H1 (cell line): ENCODE results near the gene DNAJA1. TPM values are rescaled to one million over a fixed set of nuclear protein-coding genes. Genes with fewer than 3 reads are reported as not detected.

Experiments used
- CTCF ChIP-seq, 3 experiments: IDR thresholded peaks; 1 replicate in 2 of 3; 2 replicates in 1 of 3; pipeline versions ENCODE4 v1.5.1 to v1.6.1; 2011; ENCODE audit warnings: low read length in 3 of 3, mild to moderate bottlenecking in 3 of 3, inconsistent platforms in 2 of 3, low read depth in 1 of 3, moderate library complexity in 1 of 3; ENCODE audit not compliant: insufficient read depth in 1 of 3; ENCODE audit errors: control extremely low read depth in 1 of 3
- E2F6 ChIP-seq: IDR thresholded peaks from 2 replicates; pipeline ENCODE4 v1.6.1; 2012; ENCODE audit warnings: inconsistent platforms
- GABPA ChIP-seq: IDR thresholded peaks from 2 replicates; pipeline ENCODE4 v1.6.1; 2011; ENCODE audit warnings: mild to moderate bottlenecking, low read length, moderate library complexity, borderline replicate concordance; ENCODE audit not compliant: insufficient read depth
- polyA plus RNA-seq, 7 experiments: library from polyadenylated mRNA; depleted of rRNA in 3 of 7; stranded (reverse) in 5 of 7; unstranded in 2 of 7; fragments of >200 nt in 5 of 7; fragments of 200-250 nt in 2 of 7; gene quantifications; 1 replicate in 5 of 7; 2 replicates in 1 of 7; 4 replicates in 1 of 7; pipeline versions ENCODE4 v1.2.1 to v1.2.3, GENCODE V29; 2011 to 2013; ENCODE audit warnings: missing spikeins in 2 of 7, mixed read lengths in 2 of 7
- total RNA-seq: library from RNA; stranded (reverse); fragmentation: NEBNext Ultra II Directional; extraction: Animal tissue kit (Norgen Biotek cat#: 25700); gene quantifications from 2 replicates; pipeline ENCODE4 v1.2.1, GENCODE V29; 2021

The DNAJA1 gene
- total and polyA plus RNA-seq, 2 of the 8 experiments (the other 6 are each of a cell fraction or from before 2014, with no cell fraction given) = 54.4 to 159 TPM

GRCh38 chr9:33076046-33077004 is 51.3 kb downstream of the DNAJA1 start, which contains the start of gene SMU1 (continued):
- TF ChIP-seq CTCF (IDR thresholded peaks at IDR 0.05; ENCODE audit: control extremely low read depth in 1 of 3, insufficient read depth in 1 of 3, low read depth in 1 of 3, low read length in 3 of 3) = no peak
- TF ChIP-seq E2F6 = no peak
- TF ChIP-seq GABPA = peak; percentile 93
- TF ChIP-seq, all 59 proteins: peak for 18
